Stimulated activated CD8-positive, alpha-beta memory T cell treated with anti-CD3 and anti-CD28 coated beads, Interleukin-15, amount 100 ng/mL, for 1 hour (primary cell): ENCODE results near the gene NEDD4.
"Not testable (repeated sequence)": the region's sequence is repeated elsewhere in the genome, so short reads cannot be mapped to it uniquely, and the experiment has no call there.

Experiments
- DNase-seq: peaks from one replicate; pipeline ENCODE4 v3.0.0-alpha.2; 2020; ENCODE audit warnings: low read depth

NEDD4 gene

GRCh38 chr15:55954862-55955605 is 38.4 kb downstream of the NEDD4 start:
- no peak for DNase-seq

- DNase-seq, result not testable (repeated sequence)
Measured at GRCh38 chr15:55952501-55953274, 40.7 kb downstream of the NEDD4 start.

GRCh38 chr15:55944606-55945005 is 48.8 kb downstream of the NEDD4 start:
- DNase-seq, result not testable (repeated sequence)

GRCh38 chr15:55942332-55942731 is 51.1 kb downstream of the NEDD4 start:
- no peak for DNase-seq

DNA sequence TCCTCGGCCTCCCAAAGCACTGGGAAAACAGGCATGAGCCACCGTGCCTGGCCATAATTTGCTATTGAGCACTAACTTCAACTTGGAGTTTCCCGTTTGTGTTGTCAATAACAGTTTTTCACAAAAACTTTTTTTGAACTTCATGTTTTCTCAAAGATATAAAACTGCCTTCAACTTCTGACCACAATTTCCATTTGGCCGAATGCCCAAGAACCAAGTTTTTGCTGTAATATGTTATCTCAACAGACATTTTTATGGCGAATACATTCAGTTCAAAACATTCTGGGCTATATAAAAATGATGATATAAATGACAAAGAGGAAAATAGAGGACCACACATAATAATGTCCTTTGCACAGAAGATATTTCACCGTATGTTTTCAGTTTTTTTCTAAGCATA is 56.4 kb downstream of the NEDD4 start:
- DNase-seq, result no peak

- DNase-seq, result no peak
Measured at GRCh38 chr15:55928955-55929354, 64.5 kb downstream of the NEDD4 start.

GRCh38 chr15:55921744-55922143 is 71.7 kb downstream of the NEDD4 start:
- no peak for DNase-seq

DNA sequence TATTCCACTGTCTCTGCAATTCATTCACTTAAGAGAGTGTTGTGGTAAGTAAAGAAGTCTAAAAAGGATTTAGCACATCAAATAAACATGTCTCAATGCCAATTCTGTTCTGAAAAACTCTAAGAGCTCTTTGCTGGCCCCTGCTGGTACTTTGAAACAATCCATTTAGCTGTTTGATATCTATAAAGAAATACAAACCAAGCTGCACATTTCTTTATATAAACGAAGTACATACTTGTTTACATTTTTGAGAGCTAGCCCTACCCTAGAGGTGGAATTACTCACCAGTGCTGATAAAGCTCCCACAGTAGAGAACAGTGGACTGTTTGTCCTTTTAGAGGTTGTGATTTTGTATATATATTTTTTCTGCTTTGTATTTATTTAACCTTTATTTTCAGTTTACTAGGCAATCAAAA is 75.5 kb downstream of the NEDD4 start:
- no peak for DNase-seq

GRCh38 chr15:55916666-55917409 is 76.6 kb downstream of the NEDD4 start:
- DNase-seq, result no peak

- no peak for DNase-seq
Measured at GRCh38 chr15:55915876-55916567, 77.4 kb downstream of the NEDD4 start.

DNA sequence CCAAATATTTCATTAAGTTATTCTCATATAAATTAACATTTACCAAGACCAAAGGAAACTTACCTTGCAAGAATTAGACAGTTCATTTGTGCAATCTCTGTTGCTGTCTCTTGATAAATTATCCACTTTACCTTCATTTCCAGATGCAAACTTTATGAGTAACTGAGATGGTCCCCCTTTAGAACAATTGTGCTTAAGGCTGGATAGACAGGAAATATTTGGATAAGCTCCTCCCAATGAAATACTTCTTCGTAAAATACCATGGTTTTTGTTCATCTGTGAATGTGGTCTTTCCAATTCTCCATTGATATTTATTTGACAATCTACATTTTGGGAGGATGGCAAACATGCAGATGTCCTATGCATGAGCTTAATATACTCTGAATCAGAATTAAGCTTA is 78.2 kb downstream of the NEDD4 start:
- no peak for DNase-seq

DNA sequence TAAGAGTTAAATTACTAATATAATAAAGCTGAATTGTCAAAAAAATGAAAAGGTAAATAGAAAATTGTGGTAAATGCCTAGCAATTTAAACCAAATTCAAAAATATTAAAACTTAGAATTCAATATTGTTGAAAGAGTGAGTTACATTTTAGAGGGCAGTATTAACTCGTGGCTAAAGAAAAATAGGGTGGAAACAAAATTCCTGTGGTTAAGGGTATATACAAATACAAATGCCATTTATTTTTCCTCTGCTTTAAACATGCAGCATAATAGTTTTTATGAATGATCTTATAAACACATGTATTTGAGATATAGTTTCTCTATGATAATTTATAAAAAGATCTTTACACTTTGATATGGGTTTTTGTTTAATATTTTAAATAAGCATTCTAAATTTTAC is 79.0 kb downstream of the NEDD4 start:
- no peak for DNase-seq

- DNase-seq, result no peak
Measured at GRCh38 chr15:55912982-55913381, 80.4 kb downstream of the NEDD4 start.

GRCh38 chr15:55909036-55909811 is 84.2 kb downstream of the NEDD4 start:
- no peak for DNase-seq

GRCh38 chr15:55907797-55908196 is 85.6 kb downstream of the NEDD4 start:
- no peak for DNase-seq

- no peak for DNase-seq
Measured at GRCh38 chr15:55902981-55903380, 90.4 kb downstream of the NEDD4 start.

DNA sequence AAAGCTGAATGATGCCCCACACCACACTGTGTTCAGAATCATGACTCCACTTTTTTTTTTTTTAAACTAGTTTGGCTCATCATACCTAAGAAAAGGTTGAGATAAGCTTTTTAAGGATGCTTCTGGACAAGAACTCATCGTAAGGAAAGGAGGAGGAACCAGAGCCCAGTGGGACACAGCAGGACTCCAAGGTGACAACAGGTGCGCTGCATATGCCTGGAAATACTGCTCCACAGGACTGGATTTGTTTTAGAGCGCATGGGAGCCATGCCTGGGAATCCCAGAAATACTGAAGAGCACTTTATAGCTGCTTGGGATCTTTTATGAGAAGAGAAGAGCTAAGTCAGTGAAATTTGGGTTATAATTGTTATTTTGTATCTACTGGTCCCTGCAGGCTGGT is 93.4 kb downstream of the NEDD4 start:
- no peak for DNase-seq

GRCh38 chr15:55899537-55899936 is 93.9 kb downstream of the NEDD4 start:
- DNase-seq, result no peak

- DNase-seq, result no peak
Measured at GRCh38 chr15:55897560-55898336, 95.7 kb downstream of the NEDD4 start.

GRCh38 chr15:55894399-55894965 is 98.9 kb downstream of the NEDD4 start:
- no peak for DNase-seq
